T-cell (primary cell): Measurements from ENCODE around the gene MIAT. TPM values are rescaled to one million over a fixed set of nuclear protein-coding genes. Genes with fewer than 3 reads are reported as not detected.

Experiments used
- ATAC-seq, 4 experiments: fragments of 200-7000 bp in 3 of 4; fragments of 150-1000 bp in 1 of 4; cut with Tn5 transposase; replicated peaks in 1 of 4; 1 replicate in 3 of 4; 2 replicates in 1 of 4; pipeline ENCODE4 v1.10.0; 2021; ENCODE audit warnings: moderate library complexity in 3 of 4, mild to moderate bottlenecking in 2 of 4, moderate number of reproducible peaks in 1 of 4
- CTCF ChIA-PET, 2 donors: fragments of 300-600 bp; sonication (Branson Sonifier 250); formaldehyde crosslinking; loops; one replicate each; lab custom pipeline; 2022; ENCODE audit warnings: antibody characterized with exemption in 2 of 2; lab: Charles Lee
- POLR2A ChIA-PET, 2 donors: fragments of 300-600 bp; sonication (Branson Sonifier 250); formaldehyde crosslinking; loops; one replicate each; lab custom pipeline; 2022; ENCODE audit warnings: antibody characterized with exemption in 2 of 2; lab: Charles Lee
- DNase-seq, 35 experiments: peaks; one replicate each; pipeline versions ENCODE4 v3.0.0 to v3.0.0-alpha.2; 2013 to 2023
- H3K27ac ChIP-seq: one replicate; pipeline ENCODE4 v1.5.1; 2013; ENCODE audit warnings: low read length
- H3K27me3 ChIP-seq, 2 experiments: replicated peaks in 1 of 2; 1 replicate in 1 of 2; 2 replicates in 1 of 2; pipeline versions ENCODE4 v1.6.1 to v1.7.0; 2013; ENCODE audit warnings: low read length in 1 of 2, mixed read lengths in 1 of 2; ENCODE audit not compliant: control insufficient read depth in 2 of 2, insufficient read depth in 2 of 2; ENCODE audit errors: extremely low read depth in 1 of 2
- H3K36me3 ChIP-seq, 2 donors: 1 replicate in 1 of 2; 2 replicates in 1 of 2; pipeline versions ENCODE4 v1.6.1 to v1.7.0; 2013; ENCODE audit warnings: low read length in 1 of 2; ENCODE audit not compliant: control insufficient read depth in 2 of 2, insufficient read depth in 1 of 2; ENCODE audit errors: extremely low read depth in 1 of 2
- H3K4me1 ChIP-seq, 2 experiments: 1 replicate in 1 of 2; 2 replicates in 1 of 2; pipeline versions ENCODE4 v1.6.1 to v1.7.0; 2013; ENCODE audit warnings: low read length in 2 of 2, mixed read lengths in 1 of 2; ENCODE audit not compliant: insufficient read depth in 2 of 2, control insufficient read depth in 1 of 2; ENCODE audit errors: extremely low read depth in 1 of 2
- H3K4me3 ChIP-seq, 2 donors: 1 replicate in 1 of 2; 2 replicates in 1 of 2; pipeline versions ENCODE4 v1.5.1 to v1.7.0; 2013; ENCODE audit warnings: mild to moderate bottlenecking in 2 of 2, low read length in 1 of 2, moderate library complexity in 1 of 2; ENCODE audit not compliant: control insufficient read depth in 1 of 2; ENCODE audit errors: extremely low read depth in 1 of 2
- H3K9me3 ChIP-seq: 2 replicates; pipeline ENCODE4 v1.7.0; 2013
- H3K27ac Mint-ChIP-seq, 2 donors: one replicate each; pipeline ENCODE4 v1.8.0; 2020 to 2021; ENCODE audit warnings: mild to moderate bottlenecking in 2 of 2, mixed read lengths in 2 of 2
- H3K27me3 Mint-ChIP-seq, 2 donors: one replicate each; pipeline ENCODE4 v1.8.0; 2021 to 2022; ENCODE audit warnings: mixed read lengths in 2 of 2
- H3K36me3 Mint-ChIP-seq: one replicate; pipeline ENCODE4 v1.8.0; 2021; ENCODE audit warnings: mixed read lengths
- H3K4me1 Mint-ChIP-seq, 3 donors: one replicate each; pipeline ENCODE4 v1.8.0; 2020 to 2022; ENCODE audit warnings: mixed read lengths in 3 of 3, mild to moderate bottlenecking in 1 of 3
- H3K4me3 Mint-ChIP-seq, 3 donors: one replicate each; pipeline ENCODE4 v1.8.0; 2020 to 2022; ENCODE audit warnings: mild to moderate bottlenecking in 3 of 3, mixed read lengths in 3 of 3, moderate library complexity in 3 of 3
- H3K9me3 Mint-ChIP-seq, 3 donors: one replicate each; pipeline ENCODE4 v1.8.0; 2020 to 2022; ENCODE audit warnings: mixed read lengths in 3 of 3
- WGBS: methylation state at CpG from one replicate; pipeline ENCODE4 v1.1.5; 2013; ENCODE audit warnings: missing lambda C conversion rate; ENCODE audit not compliant: insufficient coverage; 5-methylcytosine and 5-hydroxymethylcytosine counted together
- total RNA-seq, 35 experiments: library from RNA in 6 of 35; stranded (reverse) in 6 of 35; fragments of 120-200 nt in 1 of 35; gene quantifications; one replicate each; pipeline versions ENCODE4 v1.2.1 to v1.2.4 and lab custom pipeline; 2013 to 2026

MIAT gene
- total RNA-seq, 5 donors from 2014 or later (not counting 1 experiment from before 2014, with no cell fraction given), result 45.8 to 237 (median 207) TPM

DNA sequence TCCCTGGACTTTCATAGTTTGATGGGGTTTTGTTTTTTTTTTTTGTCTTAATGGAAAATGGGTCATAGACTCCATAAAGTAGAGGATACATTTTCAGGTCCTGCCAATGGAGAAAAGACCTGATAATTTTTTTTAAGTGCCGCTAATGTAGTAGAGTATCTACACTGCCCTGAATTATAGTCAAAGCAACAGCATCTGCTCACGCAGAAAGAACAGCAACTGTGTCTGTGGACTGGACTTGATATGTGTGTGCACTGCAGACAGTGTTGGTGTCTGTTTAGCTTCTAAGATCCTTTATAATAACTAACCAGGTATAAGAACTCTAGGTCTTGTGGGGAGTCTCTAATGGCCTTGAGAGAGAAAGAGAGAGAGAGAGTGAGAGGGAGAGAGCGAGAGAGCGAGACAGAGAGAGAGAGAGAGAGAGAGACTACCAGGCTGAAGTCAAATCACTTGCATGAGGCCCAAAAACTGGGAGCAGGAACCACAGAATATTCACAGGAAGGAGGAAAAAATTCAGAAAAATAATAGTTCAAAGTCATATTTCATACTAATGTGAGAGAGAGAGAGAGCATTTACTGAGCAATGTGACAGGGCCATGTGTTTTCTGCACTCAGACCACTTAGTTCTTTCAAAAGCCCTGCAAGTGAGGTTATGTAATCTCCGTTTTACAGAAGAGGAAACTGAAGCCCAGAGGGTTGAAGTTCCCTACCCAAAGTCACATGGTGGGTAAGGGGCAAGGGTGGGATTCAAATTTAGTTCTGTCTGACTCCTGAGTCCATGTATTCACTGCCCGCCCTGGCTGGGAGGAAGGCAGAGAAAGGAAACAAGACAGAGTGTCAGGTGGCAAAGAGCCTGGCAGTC, 8.6 kb upstream of the MIAT start:
- WGBS, result no CpG with 5 or more reads among the region's 6 CpGs
- H3K4me3 ChIP-seq, result peak overlapping the region in 1 of 2 donors; percentile 29
- peak in 1 of 35 experiments; percentile 33 for DNase-seq
- Mint-ChIP-seq H3K9me3 (no peaks in the 10 kb centered on the region), H3K27ac (peak overlapping the region; percentile 74 to 75), H3K4me1 (peaks cover 46 to 56% (median 51%) of the 10 kb centered on the region in 3 donors), H3K36me3 (no peaks in the 10 kb centered on the region), H3K27me3 (peaks cover 0 to 5% of the 10 kb centered on the region in 2 donors), H3K4me3 (peak overlapping the region; percentile 31 to 75 (median 34))
- no peak for ATAC-seq
- no peaks in the 10 kb centered on the region for H3K36me3 ChIP-seq
- ChIA-PET POLR2A (interaction anchor here in 1 of 2 donors (0.7 kb wide), 1 partner anchor 138 kb away, joined by 4 read pairs; no protein-coding TSS in a partner anchor), CTCF (no interaction called here)
- H3K9me3 ChIP-seq, result no peaks in the 10 kb centered on the region
- H3K27ac ChIP-seq, result peak overlapping the region; percentile 21
- no peaks in the 10 kb centered on the region for H3K27me3 ChIP-seq
- H3K4me1 ChIP-seq, result peaks cover 27 to 57% of the 10 kb centered on the region in 2 experiments

DNA sequence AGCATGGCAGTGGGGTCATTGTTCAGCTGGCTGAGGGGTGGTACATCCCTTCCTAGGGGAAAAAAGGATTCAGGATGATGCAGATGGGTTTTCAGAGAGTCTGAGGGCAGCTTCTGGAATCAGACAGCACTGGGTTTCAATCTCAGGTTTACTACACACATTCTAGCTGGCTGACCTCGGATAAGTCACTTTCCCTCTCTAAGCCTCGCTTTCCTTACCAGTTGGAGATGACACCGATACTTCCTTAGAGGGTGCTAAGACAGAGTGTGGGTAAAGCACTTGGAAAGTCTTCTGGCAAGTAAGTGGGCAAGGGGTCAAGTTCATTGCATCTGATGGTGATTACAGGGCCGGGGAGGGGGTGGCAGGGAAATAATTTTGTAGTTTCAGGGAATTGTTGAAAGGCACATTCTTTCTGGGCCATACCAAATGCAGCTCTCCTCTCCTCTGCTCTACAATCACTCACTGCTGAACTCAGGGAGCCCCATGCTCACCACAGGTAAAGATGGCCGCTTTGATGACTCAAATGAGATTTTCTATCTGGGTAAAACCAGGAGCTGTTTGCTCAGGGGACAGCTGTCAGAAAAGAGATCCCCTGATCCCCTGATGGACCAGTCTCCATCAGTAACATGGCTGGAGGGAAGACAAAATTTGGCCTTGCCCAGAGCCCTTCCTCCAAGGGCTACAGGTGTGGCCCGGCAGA, 6.5 kb upstream of the MIAT start:
- Histone ChIP-seq H3K27ac (no peak overlapping the region), H3K36me3 (no peaks in the 10 kb centered on the region), H3K4me3 (no peak overlapping the region), H3K9me3 (no peaks in the 10 kb centered on the region), H3K27me3 (no peaks in the 10 kb centered on the region), H3K4me1 (peaks cover 17 to 36% of the 10 kb centered on the region in 2 experiments)
- H3K36me3 Mint-ChIP-seq, result no peaks in the 10 kb centered on the region
- H3K9me3 Mint-ChIP-seq, result no peaks in the 10 kb centered on the region
- 100% methylated on average over 1 of the region's 6 CpGs for WGBS
- DNase-seq, result no peak
- CTCF ChIA-PET, result no interaction called here
- POLR2A ChIA-PET, result interaction anchor here in 1 of 2 donors (0.6 kb wide), 1 partner anchor 60 kb away, joined by 8 read pairs; no protein-coding TSS in a partner anchor
- no peak overlapping the region for H3K4me3 Mint-ChIP-seq
- peak overlapping the region in 1 of 2 donors; percentile 13 for H3K27ac Mint-ChIP-seq
- ATAC-seq, result no peak
- H3K4me1 Mint-ChIP-seq, result peaks cover 30 to 36% (median 30%) of the 10 kb centered on the region in 3 donors
- peaks cover 0 to 5% of the 10 kb centered on the region in 2 donors for H3K27me3 Mint-ChIP-seq

DNA sequence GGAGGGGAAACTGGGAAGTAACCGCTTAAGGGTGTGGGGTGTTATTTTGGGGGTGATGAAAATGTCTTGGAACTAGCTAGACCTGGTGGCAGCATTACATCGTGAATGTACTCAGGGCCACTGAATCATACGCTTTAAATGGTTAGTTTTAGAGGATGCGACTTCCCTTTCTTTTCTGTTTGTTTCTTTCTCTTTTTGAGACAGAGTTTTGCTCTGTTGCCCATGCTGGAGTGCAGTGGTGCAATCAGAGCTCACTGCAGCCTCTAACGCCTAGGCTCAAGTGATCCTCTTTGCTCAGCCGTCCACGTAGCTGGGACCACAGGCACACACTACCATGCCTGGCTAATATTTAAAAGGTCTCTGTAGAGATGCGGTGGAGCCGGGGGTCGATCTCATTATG, 5.6 kb upstream of the MIAT start:
- H3K27ac ChIP-seq, result no peak overlapping the region
- no peaks in the 10 kb centered on the region for H3K9me3 Mint-ChIP-seq
- H3K27me3 ChIP-seq, result peaks cover 0 to 3% of the 10 kb centered on the region in 2 experiments
- no peak for ATAC-seq
- H3K4me1 ChIP-seq, result peaks cover 17 to 31% of the 10 kb centered on the region in 2 experiments
- no peaks in the 10 kb centered on the region for H3K36me3 Mint-ChIP-seq
- no peak overlapping the region for H3K4me3 Mint-ChIP-seq
- ChIA-PET POLR2A (no interaction called here), CTCF (no interaction called here)
- no peak for DNase-seq
- no peak overlapping the region for H3K27ac Mint-ChIP-seq
- no peaks in the 10 kb centered on the region for H3K9me3 ChIP-seq
- 90% methylated on average over 9 of the region's 10 CpGs for WGBS
- H3K4me3 ChIP-seq, result no peak overlapping the region
- H3K36me3 ChIP-seq, result no peaks in the 10 kb centered on the region
- H3K27me3 Mint-ChIP-seq, result peaks cover 0 to 5% of the 10 kb centered on the region in 2 donors
- peaks cover 23 to 27% (median 25%) of the 10 kb centered on the region in 3 donors for H3K4me1 Mint-ChIP-seq

DNA sequence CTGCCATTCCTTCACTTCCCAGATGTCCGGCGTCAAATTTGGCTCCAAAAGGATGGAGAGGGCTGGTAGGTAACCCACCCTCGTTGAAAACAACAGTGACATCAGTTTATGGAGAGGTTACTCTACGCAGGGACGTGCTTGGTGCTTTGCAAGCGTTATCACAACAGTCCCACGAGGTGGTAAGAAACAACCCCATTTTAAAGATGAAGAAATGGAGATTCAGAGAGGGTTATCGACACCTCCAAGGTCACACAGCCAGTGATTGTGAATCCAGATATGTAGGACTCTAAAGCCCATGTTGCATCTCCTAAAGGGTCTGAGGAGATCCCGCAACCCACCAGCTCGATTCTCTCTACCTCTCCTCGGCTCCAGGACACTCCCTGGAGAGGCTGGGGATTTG, 773 bp downstream of the MIAT start:
- ATAC-seq, result peak in 3 of 4 experiments; percentile 20 to 22 (median 21)
- Histone ChIP-seq H3K4me3 (peak overlapping the region; percentile 62 to 67), H3K36me3 (peaks cover 0 to 3% of the 10 kb centered on the region in 2 donors), H3K9me3 (no peaks in the 10 kb centered on the region), H3K4me1 (peaks cover 7 to 31% of the 10 kb centered on the region in 2 experiments), H3K27ac (no peak overlapping the region), H3K27me3 (peaks cover 0 to 22% of the 10 kb centered on the region in 2 experiments)
- ChIA-PET POLR2A (interaction anchor here in 1 of 2 donors (0.6 kb wide), 1 partner anchor 143 kb away, joined by 3 read pairs; no protein-coding TSS in a partner anchor), CTCF (interaction anchor here in 1 of 2 donors (1.3 kb wide), 1 partner anchor 15 kb away, joined by 4 read pairs; no protein-coding TSS in a partner anchor)
- H3K9me3 Mint-ChIP-seq, result no peaks in the 10 kb centered on the region
- DNase-seq, result peak in 1 of 35 experiments; percentile 43
- H3K27me3 Mint-ChIP-seq, result no peaks in the 10 kb centered on the region
- peak overlapping the region; percentile 89 to 93 for H3K27ac Mint-ChIP-seq
- peak overlapping the region; percentile 90 to 93 (median 91) for H3K4me3 Mint-ChIP-seq
- no peaks in the 10 kb centered on the region for H3K36me3 Mint-ChIP-seq
- no CpG with 5 or more reads among the region's 11 CpGs for WGBS
- H3K4me1 Mint-ChIP-seq, result peaks cover 25 to 34% (median 30%) of the 10 kb centered on the region in 3 donors

DNA sequence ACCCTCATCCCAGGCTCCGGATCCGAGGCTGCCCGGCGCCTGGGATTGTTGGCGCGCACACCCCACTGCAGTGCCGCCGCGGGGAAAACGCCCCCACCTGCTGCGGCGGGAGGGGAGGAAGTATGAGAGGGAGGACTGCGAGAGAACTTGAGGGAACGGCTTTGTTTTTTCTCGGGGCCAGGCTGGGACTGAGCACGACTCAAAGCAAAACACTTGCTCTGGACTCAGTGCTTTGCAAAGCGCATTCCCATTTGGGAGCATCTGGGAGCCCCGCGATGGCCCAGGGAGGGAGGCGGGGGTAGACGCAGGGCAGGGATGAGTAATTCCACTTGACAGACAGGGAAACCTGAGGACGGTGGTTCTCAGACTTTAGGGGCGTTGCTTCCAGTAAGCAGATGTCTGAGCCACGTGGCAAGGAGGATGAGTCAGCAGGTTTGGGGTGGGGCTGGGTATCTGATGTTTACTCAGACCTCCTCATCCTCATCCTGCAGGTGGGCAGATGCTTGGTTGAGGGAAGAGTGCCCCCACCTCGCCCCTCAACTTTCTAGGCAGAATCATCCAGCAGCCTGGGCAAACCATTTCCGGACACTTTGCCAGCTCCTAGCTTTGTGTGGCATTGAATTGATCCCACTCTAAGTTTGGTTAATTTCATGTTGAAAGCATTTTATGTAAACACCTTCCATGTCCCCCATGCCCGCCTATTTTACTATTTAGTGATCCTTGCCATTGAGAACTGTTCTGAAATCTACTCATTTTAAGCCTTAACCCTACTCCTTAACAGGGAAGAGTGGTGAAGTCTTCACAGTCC, 1.5 kb downstream of the MIAT start:
- POLR2A ChIA-PET, result no interaction called here
- WGBS, result 0% methylated on average over 12 of the region's 27 CpGs

More for the DNA sequence above, 1.5 kb downstream of the MIAT start:
- Histone ChIP-seq H3K4me3 (peak overlapping the region; percentile 62 to 67), H3K9me3 (no peaks in the 10 kb centered on the region), H3K27ac (peak overlapping the region; percentile 31), H3K36me3 (peaks cover 0 to 9% of the 10 kb centered on the region in 2 donors), H3K27me3 (peaks cover 0 to 22% of the 10 kb centered on the region in 2 experiments), H3K4me1 (peaks cover 7 to 31% of the 10 kb centered on the region in 2 experiments)
- H3K27me3 Mint-ChIP-seq, result no peaks in the 10 kb centered on the region
- CTCF ChIA-PET, result no interaction called here
- peak overlapping the region; percentile 89 to 93 for H3K27ac Mint-ChIP-seq
- ATAC-seq (peak; percentile 67 to 82 (median 80)), DNase-seq (peak in 32 of 35 experiments; percentile 28 to 77 (median 50))
- H3K4me3 Mint-ChIP-seq, result peak overlapping the region; percentile 90 to 93 (median 91)
- H3K9me3 Mint-ChIP-seq, result no peaks in the 10 kb centered on the region
- H3K36me3 Mint-ChIP-seq, result no peaks in the 10 kb centered on the region
- peaks cover 25 to 36% (median 30%) of the 10 kb centered on the region in 3 donors for H3K4me1 Mint-ChIP-seq
